Bronchial epithelial cell (primary cell): ENCODE measurements around the gene GPR156. TPM values are rescaled to one million over a fixed set of nuclear protein-coding genes. Genes with fewer than 3 reads are reported as not detected.

Source experiments
- DNase-seq: peaks from one replicate; pipeline ENCODE4 v3.0.0-alpha.2; 2010; ENCODE audit warnings: low read depth
- FAIRE-seq: peaks from 2 replicates; lab custom pipeline; 2011; peaks lifted over from hg19 to GRCh38; lab: Jason Lieb, UNC
- H3K27me3 ChIP-seq: 2 replicates; pipeline ENCODE4 v1.5.1; 2011; ENCODE audit warnings: low read length; ENCODE audit not compliant: control insufficient read depth, insufficient read depth
- H3K36me3 ChIP-seq: 2 replicates; pipeline ENCODE4 v1.5.1; 2011; ENCODE audit warnings: low read length; ENCODE audit not compliant: control insufficient read depth, insufficient read depth
- H3K4me3 ChIP-seq: 2 replicates; pipeline ENCODE4 v1.5.1; 2011; ENCODE audit warnings: mild to moderate bottlenecking, low read depth, low read length, control low read depth
- total RNA-seq: library from RNA; depleted of rRNA; stranded (reverse); fragments of >200 nt; gene quantifications from 2 replicates; pipeline ENCODE4 v1.2.1, GENCODE V29; 2014
- TF ChIP-seq, protein P1 (sequence below): IDR thresholded peaks from 2 replicates; pipeline ENCODE4 v1.5.1; 2011; ENCODE audit warnings: mild to moderate bottlenecking, moderate library complexity, low read length, control low read depth, inconsistent platforms; ENCODE audit not compliant: insufficient read depth, severe bottlenecking

The GPR156 gene
- total RNA-seq, 1 donor from 2014 or later: under 0.01 TPM

DNA sequence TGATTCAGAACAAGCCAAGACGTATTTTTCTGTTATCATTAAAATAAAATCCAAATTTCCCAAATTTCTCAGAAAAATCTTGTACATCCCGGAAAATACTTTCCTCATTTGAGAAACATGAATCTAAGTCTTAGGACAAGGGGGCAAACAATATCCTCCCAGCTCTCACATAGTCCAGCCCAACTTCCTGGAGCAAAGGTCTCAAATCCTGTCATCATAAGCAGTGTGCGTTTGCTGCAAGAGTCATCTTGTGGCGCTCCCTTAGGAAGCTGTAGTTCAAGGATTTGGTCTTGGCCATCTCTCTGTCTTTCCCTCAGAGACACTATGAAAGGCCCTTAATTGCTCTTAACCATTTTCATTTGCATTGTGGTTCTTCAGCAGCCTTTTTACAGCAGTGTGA lies 133.2 kb downstream of the GPR156 start:
- DNase-seq (no peak), FAIRE-seq (no peak)
- Histone ChIP-seq H3K27me3 (no peaks in the 10 kb centered on the region), H3K36me3 (no peaks in the 10 kb centered on the region), H3K4me3 (no peak overlapping the region)
- TF ChIP-seq, protein P1, sequence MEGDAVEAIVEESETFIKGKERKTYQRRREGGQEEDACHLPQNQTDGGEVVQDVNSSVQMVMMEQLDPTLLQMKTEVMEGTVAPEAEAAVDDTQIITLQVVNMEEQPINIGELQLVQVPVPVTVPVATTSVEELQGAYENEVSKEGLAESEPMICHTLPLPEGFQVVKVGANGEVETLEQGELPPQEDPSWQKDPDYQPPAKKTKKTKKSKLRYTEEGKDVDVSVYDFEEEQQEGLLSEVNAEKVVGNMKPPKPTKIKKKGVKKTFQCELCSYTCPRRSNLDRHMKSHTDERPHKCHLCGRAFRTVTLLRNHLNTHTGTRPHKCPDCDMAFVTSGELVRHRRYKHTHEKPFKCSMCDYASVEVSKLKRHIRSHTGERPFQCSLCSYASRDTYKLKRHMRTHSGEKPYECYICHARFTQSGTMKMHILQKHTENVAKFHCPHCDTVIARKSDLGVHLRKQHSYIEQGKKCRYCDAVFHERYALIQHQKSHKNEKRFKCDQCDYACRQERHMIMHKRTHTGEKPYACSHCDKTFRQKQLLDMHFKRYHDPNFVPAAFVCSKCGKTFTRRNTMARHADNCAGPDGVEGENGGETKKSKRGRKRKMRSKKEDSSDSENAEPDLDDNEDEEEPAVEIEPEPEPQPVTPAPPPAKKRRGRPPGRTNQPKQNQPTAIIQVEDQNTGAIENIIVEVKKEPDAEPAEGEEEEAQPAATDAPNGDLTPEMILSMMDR: no peak

DNA sequence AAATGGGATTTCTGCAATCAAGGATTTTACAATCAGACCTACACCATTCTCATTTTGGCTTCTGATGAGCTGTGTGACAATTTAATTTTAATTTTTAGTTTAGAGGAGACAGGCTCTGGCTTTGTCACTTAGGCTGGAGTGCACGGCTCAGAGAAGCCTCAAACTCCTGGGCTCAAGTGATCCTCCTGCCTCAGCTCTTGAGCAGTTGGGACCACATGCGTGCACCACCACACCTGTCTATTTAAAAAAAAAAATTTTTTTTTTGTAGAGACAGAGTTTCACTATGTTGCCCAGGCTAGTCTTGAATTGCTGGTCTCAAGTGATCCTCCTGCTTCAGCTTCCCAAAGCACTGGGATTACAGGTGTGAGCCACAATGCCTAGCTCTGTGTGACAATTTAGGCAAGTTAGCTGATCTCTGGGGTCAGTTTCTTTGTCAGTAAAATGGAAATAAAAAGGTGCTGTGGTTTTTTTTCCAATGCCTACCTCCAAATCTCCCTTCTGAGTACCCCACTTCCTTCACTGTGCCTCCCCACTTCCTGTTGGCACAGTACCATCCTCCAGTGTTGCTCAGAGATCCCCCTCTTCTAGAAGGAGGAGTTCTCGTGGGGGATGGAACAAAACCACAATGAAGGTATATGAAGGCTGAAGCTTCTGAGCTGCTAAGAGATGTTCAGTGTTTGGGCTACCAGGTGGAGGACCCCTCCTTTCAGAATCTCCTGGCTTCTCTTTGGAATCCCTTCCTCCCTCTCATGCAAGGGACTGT lies 136.7 kb downstream of the GPR156 start:
- Histone ChIP-seq H3K27me3 (no peaks in the 10 kb centered on the region), H3K4me3 (no peak overlapping the region), H3K36me3 (no peaks in the 10 kb centered on the region)
- FAIRE-seq: no peak
- TF ChIP-seq, protein P1: no peak
- no peak for DNase-seq

GRCh38 chr3:120147072-120147871 lies 137.8 kb downstream of the GPR156 start:
- Histone ChIP-seq H3K36me3 (no peaks in the 10 kb centered on the region), H3K27me3 (no peaks in the 10 kb centered on the region), H3K4me3 (no peak overlapping the region)
- TF ChIP-seq, protein P1: peak; percentile 19
- no peak for FAIRE-seq
- peak; percentile 91 for DNase-seq

- Histone ChIP-seq H3K36me3 (no peaks in the 10 kb centered on the region), H3K4me3 (no peak overlapping the region), H3K27me3 (no peaks in the 10 kb centered on the region)
- DNase-seq (peak; percentile 99), FAIRE-seq (peak; percentile 52)
- TF ChIP-seq, protein P1: no peak
Measured at GRCh38 chr3:120145542-120146285, 139.3 kb downstream of the GPR156 start.

DNA sequence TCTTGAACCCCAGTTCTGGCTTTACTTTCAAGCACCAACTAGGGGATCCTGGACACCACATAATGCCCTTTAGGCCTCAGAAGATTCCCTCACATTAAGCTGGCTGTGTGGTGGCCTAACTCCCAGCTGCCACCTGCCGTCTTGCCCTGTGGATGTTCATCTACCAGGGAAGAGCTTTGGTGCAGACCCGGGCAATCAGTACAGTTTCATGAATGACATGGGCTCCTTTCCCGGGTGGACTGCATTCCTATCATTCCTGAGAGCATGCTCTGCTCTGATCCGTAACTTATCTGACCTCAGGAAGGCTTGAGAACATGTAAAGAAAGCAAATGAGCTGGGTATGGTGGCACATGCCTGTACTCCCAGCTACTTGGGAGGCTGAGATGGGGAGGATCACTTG lies 140.8 kb downstream of the GPR156 start:
- TF ChIP-seq, protein P1: peak; percentile 41
- no peaks in the 10 kb centered on the region for H3K27me3 ChIP-seq
- FAIRE-seq: no peak
- no peaks in the 10 kb centered on the region for H3K36me3 ChIP-seq
- no peak overlapping the region for H3K4me3 ChIP-seq
- peak; percentile 76 for DNase-seq
